NCI-H510A (cell line): ENCODE results near the gene NPAS1.

Experiments
- DNase-seq: peaks from one replicate; lab custom pipeline; 2025; lab: John Stamatoyannopoulos, UW

NPAS1 gene

DNA sequence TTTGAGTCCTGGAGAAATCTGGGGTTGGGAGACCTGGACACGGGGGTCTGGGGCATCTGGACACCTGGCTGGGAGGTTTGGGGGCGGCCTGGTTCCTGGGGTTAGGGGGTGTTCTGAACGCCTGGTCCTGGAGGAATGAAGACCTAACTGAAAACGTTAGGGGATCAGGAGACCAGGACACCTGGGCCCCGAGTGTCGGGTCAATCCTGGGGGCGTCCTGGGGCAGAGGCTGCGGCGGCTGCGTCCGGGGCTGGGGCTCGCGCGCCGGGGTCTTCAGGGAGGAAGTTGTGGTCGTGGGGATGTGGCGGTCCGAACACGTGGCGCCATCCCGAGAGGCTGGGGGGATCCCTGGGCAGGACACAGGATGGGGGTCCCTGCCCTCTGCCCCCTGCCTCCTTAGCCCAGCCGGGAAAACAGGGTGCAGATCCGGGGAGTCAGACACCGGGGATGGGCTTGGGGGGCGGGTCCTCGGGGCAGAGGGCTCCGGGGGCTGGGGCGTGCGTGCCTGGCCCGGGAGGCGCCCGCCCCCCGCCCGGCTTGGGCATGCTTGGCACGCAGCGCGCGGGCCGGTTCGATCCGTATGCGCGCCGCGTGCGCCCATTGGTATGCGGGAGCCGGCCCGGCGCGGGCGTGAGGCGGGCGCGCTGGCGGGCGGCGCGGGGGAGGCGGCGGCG is 632 bp downstream of the NPAS1 start:
- DNase-seq = no peak

DNA sequence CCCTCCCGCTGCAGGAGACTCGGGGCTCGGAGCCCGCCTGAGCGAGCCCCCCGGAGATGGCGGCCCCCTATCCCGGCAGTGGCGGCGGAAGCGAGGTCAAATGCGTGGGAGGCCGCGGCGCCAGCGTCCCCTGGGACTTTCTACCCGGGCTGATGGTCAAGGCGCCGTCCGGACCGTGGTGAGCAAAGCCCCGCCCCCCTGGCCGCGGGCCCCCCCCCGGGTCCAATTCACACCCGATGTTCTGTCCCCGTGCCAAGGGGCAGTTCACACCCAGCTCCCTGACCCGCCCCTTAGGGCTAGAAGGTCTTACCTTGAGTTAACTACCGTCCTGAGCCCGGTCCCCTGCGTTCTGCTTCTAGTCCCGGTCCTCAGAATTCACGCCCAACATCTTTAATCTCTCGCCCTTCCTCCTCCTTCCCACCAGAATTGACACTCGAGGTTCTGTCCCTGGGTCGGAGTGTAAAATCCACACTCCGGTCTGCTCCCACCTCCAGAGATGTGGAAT is 1.4 kb downstream of the NPAS1 start:
- no peak for DNase-seq

DNA sequence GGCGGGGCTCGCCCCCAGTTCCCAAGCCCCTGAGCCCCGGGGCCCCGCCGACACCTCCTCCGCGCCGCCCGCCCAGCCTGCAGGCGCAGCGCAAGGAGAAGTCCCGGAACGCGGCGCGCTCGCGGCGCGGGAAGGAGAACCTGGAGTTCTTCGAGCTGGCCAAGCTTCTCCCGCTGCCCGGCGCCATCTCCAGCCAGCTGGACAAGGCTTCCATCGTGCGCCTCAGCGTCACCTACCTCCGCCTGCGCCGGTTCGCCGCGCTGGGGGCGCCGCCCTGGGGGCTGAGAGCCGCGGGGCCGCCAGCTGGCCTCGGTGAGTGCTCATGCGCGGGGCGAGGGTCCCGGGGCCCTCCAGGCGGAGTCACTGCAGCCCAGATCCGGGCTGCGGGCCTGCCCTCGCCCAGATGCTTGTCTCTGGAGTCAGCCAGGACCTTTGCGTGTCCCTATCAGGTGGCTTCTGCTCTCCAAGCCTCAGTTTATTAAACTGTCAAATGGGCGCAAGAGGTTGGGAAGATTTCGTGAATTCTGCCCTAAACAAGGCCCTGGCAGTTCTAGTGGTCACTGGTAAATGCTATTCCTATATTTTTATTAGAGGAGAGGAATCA is 2.0 kb downstream of the NPAS1 start:
- no peak for DNase-seq

GRCh38 chr19:47022140-47022536 is 2.5 kb downstream of the NPAS1 start:
- no peak for DNase-seq

DNA sequence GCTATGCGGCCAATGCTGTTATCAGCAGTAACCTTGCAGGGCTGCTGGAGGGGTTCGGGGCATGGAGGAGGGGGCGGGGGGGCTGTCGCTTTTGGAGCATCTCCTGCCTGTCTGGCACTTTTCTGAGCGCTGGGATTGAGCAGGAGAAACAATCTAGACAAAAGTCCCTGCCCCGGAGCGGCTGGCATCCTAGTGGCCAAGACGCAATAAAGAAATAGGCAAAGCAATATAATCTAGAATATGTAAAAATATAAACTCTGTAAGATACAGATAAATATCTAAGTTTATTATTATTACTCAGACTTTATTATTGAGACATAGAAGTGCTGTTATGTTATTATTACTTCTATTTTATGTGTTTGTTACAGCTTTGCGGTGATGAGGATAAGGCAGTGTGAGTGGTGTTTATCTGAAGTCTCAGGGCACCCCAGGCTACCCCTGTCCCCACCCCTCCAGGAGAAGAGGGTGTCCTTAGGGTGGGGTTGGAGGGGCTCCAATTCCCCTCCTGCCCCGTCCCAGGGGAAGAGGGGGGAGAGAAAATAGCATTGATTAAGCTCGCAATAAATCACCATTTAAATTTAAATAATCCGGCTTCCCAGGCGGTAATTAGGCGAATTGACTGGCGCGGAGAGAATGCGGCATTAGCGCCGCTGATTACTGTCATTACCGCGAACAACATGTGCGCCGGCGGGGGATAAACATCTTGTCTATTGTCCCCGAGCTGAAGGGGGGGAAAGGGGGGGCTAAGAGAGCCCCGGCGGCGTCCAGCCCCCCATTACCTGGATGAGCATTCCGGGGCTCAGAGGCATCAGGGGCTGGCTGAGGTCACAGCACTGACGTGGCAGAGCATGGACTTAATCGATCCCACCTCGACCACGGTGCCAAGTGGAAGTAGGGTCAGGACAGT is 3.2 kb downstream of the NPAS1 start:
- DNase-seq = no peak

DNA sequence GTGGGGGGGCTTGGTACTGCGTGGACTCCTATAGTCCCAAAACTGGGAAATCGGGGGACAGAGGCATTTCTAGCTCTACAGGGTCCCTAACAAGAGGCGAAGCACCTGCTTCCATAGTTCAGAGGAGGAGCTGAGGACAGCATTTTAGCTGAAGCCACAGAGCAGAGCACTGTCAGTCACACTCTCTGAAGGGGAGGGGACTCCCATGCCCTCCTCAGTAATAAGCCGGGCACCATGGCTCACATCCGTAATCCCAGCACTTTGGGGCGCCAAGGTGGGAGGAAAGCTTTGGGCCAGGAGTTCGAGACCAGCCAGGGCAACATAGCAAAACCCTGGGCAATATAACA is 3.8 kb downstream of the NPAS1 start:
- no peak for DNase-seq

DNA sequence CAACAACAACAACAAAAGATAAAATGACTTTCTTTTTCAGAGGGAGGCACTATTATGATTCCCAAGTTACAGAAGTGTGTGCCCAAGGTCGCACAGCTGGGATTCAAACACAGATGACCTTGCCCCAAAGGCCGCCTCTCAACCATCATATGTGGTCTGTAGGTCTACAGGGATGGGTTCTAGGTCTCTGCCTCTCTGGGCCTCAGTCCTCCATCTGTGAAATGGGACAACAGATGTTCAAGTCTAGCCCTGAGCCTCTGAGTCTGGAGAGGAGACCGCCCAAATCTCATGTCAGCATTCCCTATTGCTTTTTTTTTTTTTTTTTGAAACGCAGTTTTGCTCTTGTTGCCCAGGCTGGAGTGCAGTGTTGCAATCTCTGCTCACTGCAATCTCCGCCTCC is 4.9 kb downstream of the NPAS1 start:
- DNase-seq = no peak

DNA sequence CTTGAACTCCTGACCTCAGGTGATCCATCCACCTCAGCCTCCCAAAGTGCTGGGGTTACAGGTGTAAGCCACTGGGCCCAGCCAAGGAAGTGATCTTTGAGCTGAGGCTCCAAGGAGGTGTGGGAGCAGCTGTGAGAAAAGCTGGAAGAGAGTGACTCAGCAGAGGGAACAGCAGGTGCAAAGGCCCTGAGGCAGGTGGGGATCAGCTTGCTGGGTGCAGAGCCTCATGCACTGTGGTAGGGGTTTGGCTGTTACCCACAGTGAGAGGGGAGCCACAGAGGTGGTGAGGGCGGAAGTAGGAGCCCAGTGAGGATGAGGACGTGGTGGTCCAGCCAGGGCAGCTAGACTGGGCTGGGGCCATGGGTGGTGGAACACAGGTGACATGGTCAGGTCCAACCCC is 6.5 kb downstream of the NPAS1 start:
- DNase-seq = no peak

GRCh38 chr19:47026889-47027288 is 7.3 kb downstream of the NPAS1 start:
- no peak for DNase-seq

- no peak for DNase-seq
Observed at GRCh38 chr19:47027586-47028088, 8.0 kb downstream of the NPAS1 start.

- DNase-seq = no peak
Observed at GRCh38 chr19:47028195-47028601, 8.6 kb downstream of the NPAS1 start.

GRCh38 chr19:47032171-47032811 is 12.7 kb downstream of the NPAS1 start:
- peak; percentile 63 for DNase-seq

GRCh38 chr19:47035127-47036096 is 15.8 kb downstream of the NPAS1 start:
- DNase-seq = peak; percentile 58

DNA sequence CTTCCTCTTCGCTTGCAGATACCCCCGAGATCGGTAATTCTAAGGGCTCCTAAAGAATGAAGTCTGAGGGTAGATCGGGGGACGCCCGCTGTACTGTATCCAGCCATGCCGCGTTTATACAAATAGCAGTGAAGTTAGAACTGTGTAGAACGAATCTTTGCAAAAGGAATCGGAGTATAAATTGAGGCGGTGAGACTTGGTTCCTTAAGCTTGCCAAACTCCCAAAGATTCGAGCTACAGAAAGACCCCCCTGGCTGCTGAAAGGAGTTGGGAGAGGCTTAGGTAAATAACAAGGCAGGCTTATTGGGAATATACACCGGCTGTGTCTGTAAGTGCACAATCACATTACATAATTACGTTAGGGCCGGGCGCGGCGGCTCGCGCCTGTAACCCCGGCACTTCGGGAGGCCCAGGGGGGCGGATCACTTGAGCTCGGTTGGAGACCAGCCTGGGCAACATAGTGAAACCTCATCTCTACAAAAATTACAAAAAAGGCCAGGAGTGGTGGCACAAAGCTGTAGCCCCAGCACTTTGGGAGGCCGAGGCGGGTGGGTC is 16.5 kb downstream of the NPAS1 start:
- DNase-seq = peak; percentile 42

DNA sequence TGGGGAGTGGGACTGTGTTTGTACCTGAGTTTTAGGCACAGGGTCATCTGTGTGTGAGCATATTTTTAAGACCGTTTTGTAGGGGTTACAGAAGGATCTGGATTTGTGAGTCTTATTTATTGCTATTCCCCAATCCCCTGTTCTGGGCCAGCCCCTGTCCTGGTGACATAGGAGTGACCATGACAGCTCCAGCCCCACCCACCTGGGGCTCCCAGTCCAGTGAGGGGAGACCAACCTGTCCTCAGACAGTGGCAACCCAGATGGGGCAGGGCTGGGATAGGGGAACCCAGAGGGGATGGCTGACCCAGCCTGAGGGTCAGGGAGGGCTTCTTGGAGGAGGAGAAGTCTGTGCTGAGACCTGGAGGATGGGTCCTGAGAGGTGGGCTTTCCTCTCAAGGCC is 18.1 kb downstream of the NPAS1 start:
- DNase-seq = no peak

GRCh38 chr19:47039239-47039874 is 19.7 kb downstream of the NPAS1 start:
- DNase-seq = no peak

DNA sequence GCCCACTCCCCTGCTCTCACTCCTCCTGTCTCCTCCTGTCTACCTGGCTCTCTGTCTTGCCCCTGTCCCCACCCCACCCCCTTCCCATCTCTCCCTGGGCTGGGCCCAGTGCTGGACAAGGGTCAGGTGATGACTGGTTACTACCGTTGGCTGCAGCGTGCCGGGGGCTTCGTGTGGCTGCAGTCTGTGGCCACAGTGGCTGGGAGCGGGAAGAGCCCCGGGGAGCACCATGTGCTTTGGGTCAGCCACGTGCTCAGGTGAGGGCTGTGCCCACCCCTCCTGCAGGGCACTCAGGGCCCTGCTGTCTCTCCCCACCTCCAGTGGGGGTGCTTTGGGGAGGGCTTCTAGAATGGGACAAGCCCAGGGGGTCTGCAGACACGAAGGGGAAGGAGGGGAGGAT is 21.2 kb downstream of the NPAS1 start:
- DNase-seq = no peak

- no peak for DNase-seq
Observed at GRCh38 chr19:47044946-47045866, 25.6 kb downstream of the NPAS1 start.

- no peak for DNase-seq
Observed at GRCh38 chr19:47045867-47046470, 26.3 kb downstream of the NPAS1 start.
